Gastrocnemius medialis (tissue), 4 donors: ENCODE results near the gene PPFIBP2.
"Not testable (repeated sequence)": the region's sequence is repeated elsewhere in the genome, so short reads cannot be mapped to it uniquely, and the experiment has no call there.

Experiments used
- CTCF ChIP-seq, 5 experiments: fragments of 450-650 bp in 3 of 5; fragments of 200-600 bp in 2 of 5; sonication (generic) in 2 of 5; IDR thresholded peaks in 4 of 5; conservative IDR thresholded peaks in 1 of 5; 1 replicate in 4 of 5; 2 replicates in 1 of 5; pipeline ENCODE4 v1.5.1; 2016 to 2019; ENCODE audit warnings: antibody characterized with exemption in 5 of 5, mild to moderate bottlenecking in 3 of 5, moderate library complexity in 3 of 5
- POLR2A ChIP-seq, 2 donors: fragments of 450-650 bp; IDR thresholded peaks; one replicate each; pipeline ENCODE4 v1.6.1; 2017; ENCODE audit warnings: antibody characterized with exemption in 2 of 2, mild to moderate bottlenecking in 2 of 2, moderate library complexity in 2 of 2

- TF ChIP-seq CTCF (IDR thresholded peaks at IDR 0.05 in 4 of 5, conservative IDR thresholded peaks at IDR 0.05 in 1 of 5); POLR2A (IDR thresholded peaks at IDR 0.05): not testable (repeated sequence)
Measured at GRCh38 chr11:7517743-7518142, 3.9 kb downstream of the PPFIBP2 start.
